GM03348 (cell line): ENCODE measurements around the gene GSTP1.

ENCODE experiments used
- DNase-seq: peaks from one replicate; pipeline ENCODE4 v3.0.0; 2012; ENCODE audit warnings: low spot score

Gene GSTP1

GRCh38 chr11:67630228-67630942, 46.8 kb downstream of the GSTP1 start:
- peak; percentile 100 for DNase-seq

- no peak for DNase-seq
These were observed 47.3 kb downstream of the GSTP1 start for GRCh38 chr11:67630943-67631331.

GRCh38 chr11:67631411-67631810, 47.8 kb downstream of the GSTP1 start:
- DNase-seq = no peak

- no peak for DNase-seq
These were observed 48.2 kb downstream of the GSTP1 start for GRCh38 chr11:67631853-67632174.

- DNase-seq = no peak
These were observed 48.8 kb downstream of the GSTP1 start for GRCh38 chr11:67632175-67632981.

GRCh38 chr11:67632982-67633755, 49.6 kb downstream of the GSTP1 start:
- no peak for DNase-seq

GRCh38 chr11:67633758-67634365, 50.2 kb downstream of the GSTP1 start:
- no peak for DNase-seq

GRCh38 chr11:67634366-67635230, 51.0 kb downstream of the GSTP1 start:
- DNase-seq = no peak

- DNase-seq = no peak
These were observed 51.6 kb downstream of the GSTP1 start for GRCh38 chr11:67635231-67635521.
